Astrocyte (in vitro differentiated cells and primary cell): ENCODE data around the gene APBB3. TPM values are rescaled to one million over a fixed set of nuclear protein-coding genes. Genes with fewer than 3 reads are reported as not detected.
"Not testable (repeated sequence)": the region's sequence is repeated elsewhere in the genome, so short reads cannot be mapped to it uniquely, and the experiment has no call there.

Experiments
- DNase-seq: peaks from one replicate; pipeline ENCODE4 v3.0.0-alpha.2; 2010; ENCODE audit warnings: low read depth
- FAIRE-seq: peaks from 2 replicates; lab custom pipeline; 2011; peaks lifted over from hg19 to GRCh38; lab: Jason Lieb, UNC
- H2AFZ ChIP-seq: 2 replicates; pipeline ENCODE4 v1.6.0; 2012; ENCODE audit warnings: low read depth, low read length, inconsistent platforms
- H3K27ac ChIP-seq: 2 replicates; pipeline ENCODE4 v1.5.1; 2011; ENCODE audit warnings: low read depth, low read length, inconsistent platforms
- H3K27me3 ChIP-seq: 2 replicates; pipeline ENCODE4 v1.6.0; 2011; ENCODE audit warnings: low read length, inconsistent platforms; ENCODE audit not compliant: insufficient read depth
- H3K36me3 ChIP-seq: 2 replicates; pipeline ENCODE4 v1.5.1; 2011; ENCODE audit warnings: low read length, inconsistent platforms; ENCODE audit not compliant: insufficient read depth
- H3K4me1 ChIP-seq: 2 replicates; pipeline ENCODE4 v1.5.1; 2011; ENCODE audit warnings: low read length, inconsistent platforms; ENCODE audit not compliant: insufficient read depth
- H3K4me2 ChIP-seq: 2 replicates; pipeline ENCODE4 v1.6.0; 2012; ENCODE audit warnings: low read length, inconsistent platforms
- H3K4me3 ChIP-seq: 2 replicates; pipeline ENCODE4 v1.5.1; 2011; ENCODE audit warnings: low read depth, mild to moderate bottlenecking, low read length, inconsistent platforms; ENCODE audit not compliant: insufficient read depth
- H3K79me2 ChIP-seq: 2 replicates; pipeline ENCODE4 v1.6.0; 2012; ENCODE audit warnings: mild to moderate bottlenecking, low read length, inconsistent platforms; ENCODE audit not compliant: insufficient read depth
- H3K9ac ChIP-seq: 2 replicates; pipeline ENCODE4 v1.6.0; 2012; ENCODE audit warnings: mild to moderate bottlenecking, low read length, inconsistent platforms
- H3K9me3 ChIP-seq: 2 replicates; pipeline ENCODE4 v1.5.1; 2012; ENCODE audit warnings: low read depth, mild to moderate bottlenecking, low read length, inconsistent platforms; ENCODE audit not compliant: insufficient read depth
- H4K20me1 ChIP-seq: 2 replicates; pipeline ENCODE4 v1.6.0; 2012; ENCODE audit warnings: low read length, inconsistent platforms; ENCODE audit not compliant: insufficient read depth
- H3K27ac Mint-ChIP-seq: one replicate; pipeline ENCODE4 v1.8.0; 2021; ENCODE audit warnings: mild to moderate bottlenecking, mixed read lengths; ENCODE audit not compliant: unreplicated experiment
- H3K27me3 Mint-ChIP-seq: one replicate; pipeline ENCODE4 v1.8.0; 2021; ENCODE audit warnings: low read depth, mixed read lengths; ENCODE audit not compliant: unreplicated experiment
- H3K36me3 Mint-ChIP-seq: one replicate; pipeline ENCODE4 v1.8.0; 2021; ENCODE audit warnings: low read depth, mixed read lengths; ENCODE audit not compliant: unreplicated experiment
- H3K4me1 Mint-ChIP-seq: one replicate; pipeline ENCODE4 v1.8.0; 2021; ENCODE audit warnings: low read depth, mixed read lengths; ENCODE audit not compliant: unreplicated experiment
- H3K4me3 Mint-ChIP-seq: one replicate; pipeline ENCODE4 v1.8.0; 2021; ENCODE audit warnings: mild to moderate bottlenecking, moderate library complexity, mixed read lengths; ENCODE audit not compliant: unreplicated experiment
- H3K9me3 Mint-ChIP-seq: one replicate; pipeline ENCODE4 v1.8.0; 2021; ENCODE audit warnings: mild to moderate bottlenecking, mixed read lengths; ENCODE audit not compliant: unreplicated experiment
- CTCF ChIP-seq: IDR thresholded peaks from 2 replicates; pipeline ENCODE4 v1.5.1; 2011; ENCODE audit warnings: low read depth, mild to moderate bottlenecking, inconsistent platforms, low read length, moderate library complexity; ENCODE audit not compliant: insufficient read depth
- EZH2 ChIP-seq: IDR thresholded peaks from 2 replicates; pipeline ENCODE4 v1.6.1; 2012; ENCODE audit warnings: mild to moderate bottlenecking, low read length, inconsistent platforms; ENCODE audit not compliant: insufficient read depth
- total RNA-seq: library from RNA; stranded (reverse); gene quantifications from 2 replicates; pipeline ENCODE4 v1.2.1, GENCODE V29; 2021

APBB3 gene
- total RNA-seq, 1 donor from 2014 or later, result 20.4 TPM

GRCh38 chr5:140596321-140596741, 31.9 kb upstream of the APBB3 start:
- H3K9me3 ChIP-seq, result no peaks in the 10 kb centered on the region
- no peaks in the 10 kb centered on the region for H3K36me3 ChIP-seq
- no peak overlapping the region for H3K9ac ChIP-seq
- no peak overlapping the region for H3K4me3 ChIP-seq
- DNase-seq, result no peak
- H3K4me1 ChIP-seq, result peaks cover 7% of the 10 kb centered on the region
- no peak overlapping the region for H3K27ac Mint-ChIP-seq
- TF ChIP-seq CTCF, result no peak
- no peak for TF ChIP-seq EZH2
- no peak for FAIRE-seq
- H3K4me3 Mint-ChIP-seq, result no peak overlapping the region
- H3K27ac ChIP-seq, result no peak overlapping the region
- no peak overlapping the region for H2AFZ ChIP-seq
- H4K20me1 ChIP-seq, result no peaks in the 10 kb centered on the region
- H3K4me2 ChIP-seq, result no peak overlapping the region
- no peaks in the 10 kb centered on the region for H3K9me3 Mint-ChIP-seq
- H3K36me3 Mint-ChIP-seq, result no peaks in the 10 kb centered on the region
- H3K4me1 Mint-ChIP-seq, result peaks cover 7% of the 10 kb centered on the region
- H3K27me3 Mint-ChIP-seq, result peaks cover 19% of the 10 kb centered on the region
- H3K27me3 ChIP-seq, result peaks cover 8% of the 10 kb centered on the region
- no peaks in the 10 kb centered on the region for H3K79me2 ChIP-seq

- Histone ChIP-seq H3K27me3 (peaks cover 8% of the 10 kb centered on the region), H3K79me2 (no peaks in the 10 kb centered on the region), H3K27ac (no peak overlapping the region), H3K9me3 (no peaks in the 10 kb centered on the region), H3K36me3 (no peaks in the 10 kb centered on the region), H3K4me3 (no peak overlapping the region), H3K4me1 (peaks cover 7% of the 10 kb centered on the region), H4K20me1 (no peaks in the 10 kb centered on the region), H3K9ac (no peak overlapping the region), H2AFZ (no peak overlapping the region), H3K4me2 (no peak overlapping the region)
- Mint-ChIP-seq H3K27me3 (peaks cover 15% of the 10 kb centered on the region), H3K4me1 (peaks cover 7% of the 10 kb centered on the region), H3K27ac (no peak overlapping the region), H3K9me3 (no peaks in the 10 kb centered on the region), H3K36me3 (no peaks in the 10 kb centered on the region), H3K4me3 (no peak overlapping the region)
- DNase-seq, result no peak
- no peak for TF ChIP-seq CTCF
- no peak for TF ChIP-seq EZH2
- no peak for FAIRE-seq
These were observed 31.3 kb upstream of the APBB3 start for GRCh38 chr5:140595538-140596300.

GRCh38 chr5:140594169-140594568, 29.8 kb upstream of the APBB3 start:
- Histone ChIP-seq H3K4me1 (peaks cover 7% of the 10 kb centered on the region), H3K4me3 (no peak overlapping the region), H3K27ac (no peak overlapping the region), H2AFZ (no peak overlapping the region), H3K36me3 (no peaks in the 10 kb centered on the region), H3K4me2 (no peak overlapping the region), H3K9me3 (no peaks in the 10 kb centered on the region), H3K9ac (no peak overlapping the region), H3K27me3 (peaks cover 8% of the 10 kb centered on the region), H3K79me2 (no peaks in the 10 kb centered on the region), H4K20me1 (no peaks in the 10 kb centered on the region)
- FAIRE-seq, result no peak
- no peak for DNase-seq
- peaks cover 12% of the 10 kb centered on the region for H3K27me3 Mint-ChIP-seq
- H3K9me3 Mint-ChIP-seq, result no peaks in the 10 kb centered on the region
- H3K4me3 Mint-ChIP-seq, result no peak overlapping the region
- H3K4me1 Mint-ChIP-seq, result peaks cover 15% of the 10 kb centered on the region
- no peaks in the 10 kb centered on the region for H3K36me3 Mint-ChIP-seq
- TF ChIP-seq EZH2 (no peak), CTCF (no peak)
- H3K27ac Mint-ChIP-seq, result no peak overlapping the region

GRCh38 chr5:140593070-140593469, 28.7 kb upstream of the APBB3 start:
- peaks cover 10% of the 10 kb centered on the region for H3K27me3 ChIP-seq
- H3K79me2 ChIP-seq, H3K9me3 ChIP-seq, H3K27me3 Mint-ChIP-seq, H3K27ac Mint-ChIP-seq, H3K36me3 Mint-ChIP-seq, H3K27ac ChIP-seq, H3K4me3 ChIP-seq, H3K36me3 ChIP-seq, H4K20me1 ChIP-seq, H2AFZ ChIP-seq, DNase-seq, H3K9ac ChIP-seq, H3K4me1 ChIP-seq, H3K9me3 Mint-ChIP-seq, FAIRE-seq, H3K4me2 ChIP-seq, H3K4me3 Mint-ChIP-seq: not testable (repeated sequence)
- H3K4me1 Mint-ChIP-seq, result peaks cover 23% of the 10 kb centered on the region
